ENCODE measurements around the gene SEMA5A. TPM values are rescaled to one million over a fixed set of nuclear protein-coding genes. Genes with fewer than 3 reads are reported as not detected.

SEMA5A gene
- polyA plus RNA-seq, 1 donor from 2014 or later: 3.2 TPM

DNA sequence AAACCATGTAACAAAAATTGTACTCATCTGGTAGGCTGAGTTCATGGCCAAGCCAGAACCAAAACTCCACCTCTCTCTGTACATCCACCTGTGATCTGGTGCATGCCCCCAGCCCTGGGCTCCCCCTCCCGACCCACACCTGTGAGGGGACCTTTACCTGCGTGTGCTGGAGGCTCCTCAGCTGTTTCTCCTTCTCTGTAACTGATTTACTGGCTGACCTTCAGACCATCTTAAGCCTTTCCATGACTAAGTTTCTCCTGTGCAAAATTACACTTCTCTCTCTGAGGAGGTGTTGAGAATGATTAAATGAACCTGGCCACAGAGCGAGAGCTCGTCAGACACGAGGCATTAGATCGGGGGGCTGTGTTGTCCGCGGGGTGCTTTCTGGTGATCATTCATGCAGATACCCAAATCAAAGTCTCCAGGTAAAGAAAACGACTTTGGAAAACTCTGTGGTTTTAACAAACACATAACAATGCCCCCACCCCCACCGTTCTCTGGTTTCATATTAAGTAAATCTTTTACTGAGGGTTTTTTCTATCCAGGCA is 136.4 kb downstream of the SEMA5A start:
- no peaks in the 10 kb centered on the region for H3K79me2 ChIP-seq (replicated peaks; ENCODE audit: insufficient read depth, low read length)
- H3K4me3 ChIP-seq (ENCODE audit: low read length): no peak overlapping the region
- no peaks in the 10 kb centered on the region for H3K27me3 ChIP-seq (ENCODE audit: insufficient read depth, low read depth, low read length)
- no peak overlapping the region for H3K9ac ChIP-seq (ENCODE audit: low read length)
- no peaks in the 10 kb centered on the region for H4K20me1 ChIP-seq (ENCODE audit: insufficient read depth)
- no peaks in the 10 kb centered on the region for H3F3A ChIP-seq (ENCODE audit: insufficient read depth, low read length, poor library complexity, severe bottlenecking)
- no peak overlapping the region for H3K4me2 ChIP-seq (ENCODE audit: low read length)
- H3K9me2 ChIP-seq (ENCODE audit: insufficient read depth, low read length): no peaks in the 10 kb centered on the region
- no peak overlapping the region for H3K27ac ChIP-seq (ENCODE audit: low read length)
- no peak overlapping the region for H2AFZ ChIP-seq (ENCODE audit: low read depth, low read length)
- no peak for TF ChIP-seq EP300 (conservative IDR thresholded peaks at IDR 0.05; ENCODE audit: poor library complexity, severe bottlenecking)
- H3K9me3 ChIP-seq (ENCODE audit: low read length): no peaks in the 10 kb centered on the region
- no peaks in the 10 kb centered on the region for H3K36me3 ChIP-seq (ENCODE audit: insufficient read depth, low read length)

DNA sequence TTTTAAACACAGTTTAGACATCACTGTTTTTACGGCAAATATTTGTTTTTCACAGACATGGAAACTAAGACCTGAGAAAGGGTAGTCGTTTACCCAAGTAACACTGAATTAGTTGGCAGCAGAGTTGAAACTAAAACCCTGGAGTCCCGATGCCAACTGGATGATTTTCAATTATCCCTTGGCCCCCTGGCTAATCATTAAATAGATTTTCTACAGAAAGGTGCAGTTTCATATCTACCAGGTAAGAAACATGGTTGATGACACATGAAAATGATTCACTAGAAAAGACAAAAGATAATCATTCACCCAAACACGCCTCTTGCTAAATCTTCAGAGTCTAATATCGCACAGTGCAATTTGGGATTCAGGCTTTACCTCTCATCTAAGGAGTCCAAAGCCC is 136.9 kb downstream of the SEMA5A start:
- Histone ChIP-seq H3F3A (ENCODE audit: insufficient read depth, low read length, poor library complexity, severe bottlenecking) (no peaks in the 10 kb centered on the region), H3K27me3 (ENCODE audit: insufficient read depth, low read depth, low read length) (no peaks in the 10 kb centered on the region), H3K27ac (ENCODE audit: low read length) (no peak overlapping the region), H3K9me3 (ENCODE audit: low read length) (no peaks in the 10 kb centered on the region), H4K20me1 (ENCODE audit: insufficient read depth) (no peaks in the 10 kb centered on the region), H2AFZ (ENCODE audit: low read depth, low read length) (no peak overlapping the region), H3K9ac (ENCODE audit: low read length) (no peak overlapping the region), H3K79me2 (replicated peaks; ENCODE audit: insufficient read depth, low read length) (no peaks in the 10 kb centered on the region), H3K4me2 (ENCODE audit: low read length) (no peak overlapping the region), H3K36me3 (ENCODE audit: insufficient read depth, low read length) (no peaks in the 10 kb centered on the region), H3K4me3 (ENCODE audit: low read length) (no peak overlapping the region), H3K9me2 (ENCODE audit: insufficient read depth, low read length) (no peaks in the 10 kb centered on the region)
- TF ChIP-seq, protein P1, sequence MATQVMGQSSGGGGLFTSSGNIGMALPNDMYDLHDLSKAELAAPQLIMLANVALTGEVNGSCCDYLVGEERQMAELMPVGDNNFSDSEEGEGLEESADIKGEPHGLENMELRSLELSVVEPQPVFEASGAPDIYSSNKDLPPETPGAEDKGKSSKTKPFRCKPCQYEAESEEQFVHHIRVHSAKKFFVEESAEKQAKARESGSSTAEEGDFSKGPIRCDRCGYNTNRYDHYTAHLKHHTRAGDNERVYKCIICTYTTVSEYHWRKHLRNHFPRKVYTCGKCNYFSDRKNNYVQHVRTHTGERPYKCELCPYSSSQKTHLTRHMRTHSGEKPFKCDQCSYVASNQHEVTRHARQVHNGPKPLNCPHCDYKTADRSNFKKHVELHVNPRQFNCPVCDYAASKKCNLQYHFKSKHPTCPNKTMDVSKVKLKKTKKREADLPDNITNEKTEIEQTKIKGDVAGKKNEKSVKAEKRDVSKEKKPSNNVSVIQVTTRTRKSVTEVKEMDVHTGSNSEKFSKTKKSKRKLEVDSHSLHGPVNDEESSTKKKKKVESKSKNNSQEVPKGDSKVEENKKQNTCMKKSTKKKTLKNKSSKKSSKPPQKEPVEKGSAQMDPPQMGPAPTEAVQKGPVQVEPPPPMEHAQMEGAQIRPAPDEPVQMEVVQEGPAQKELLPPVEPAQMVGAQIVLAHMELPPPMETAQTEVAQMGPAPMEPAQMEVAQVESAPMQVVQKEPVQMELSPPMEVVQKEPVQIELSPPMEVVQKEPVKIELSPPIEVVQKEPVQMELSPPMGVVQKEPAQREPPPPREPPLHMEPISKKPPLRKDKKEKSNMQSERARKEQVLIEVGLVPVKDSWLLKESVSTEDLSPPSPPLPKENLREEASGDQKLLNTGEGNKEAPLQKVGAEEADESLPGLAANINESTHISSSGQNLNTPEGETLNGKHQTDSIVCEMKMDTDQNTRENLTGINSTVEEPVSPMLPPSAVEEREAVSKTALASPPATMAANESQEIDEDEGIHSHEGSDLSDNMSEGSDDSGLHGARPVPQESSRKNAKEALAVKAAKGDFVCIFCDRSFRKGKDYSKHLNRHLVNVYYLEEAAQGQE (IDR thresholded peaks at IDR 0.05; ENCODE audit: borderline replicate concordance): no peak
- no peak for TF ChIP-seq CTCF (IDR thresholded peaks at IDR 0.05; ENCODE audit: poor library complexity, severe bottlenecking)
- TF ChIP-seq POLR2AphosphoS5 (IDR thresholded peaks at IDR 0.05): no peak
- TF ChIP-seq RAD21 (conservative IDR thresholded peaks at IDR 0.05): no peak
- no peak for TF ChIP-seq EP300 (conservative IDR thresholded peaks at IDR 0.05; ENCODE audit: poor library complexity, severe bottlenecking)
- TF ChIP-seq MXI1 (conservative IDR thresholded peaks at IDR 0.05; ENCODE audit: poor library complexity, severe bottlenecking): no peak
- TF ChIP-seq SMC3 (conservative IDR thresholded peaks at IDR 0.05; ENCODE audit: poor library complexity): no peak
- no peak for TF ChIP-seq EZH2 (IDR thresholded peaks at IDR 0.05; ENCODE audit: borderline replicate concordance, insufficient read depth, low read length, poor library complexity, severe bottlenecking)
- no peak for TF ChIP-seq TAF1 (IDR thresholded peaks at IDR 0.05; ENCODE audit: low read depth)
